ENCODE results near the gene CSTB.

- TF ChIP-seq EZH2 (IDR thresholded peaks at IDR 0.05) (no peak), POLR2A (IDR thresholded peaks at IDR 0.05; ENCODE audit: borderline replicate concordance, extremely low read depth, insufficient read depth, insufficient read length) (no peak), EZH2phosphoT487 (IDR thresholded peaks at IDR 0.05; ENCODE audit: borderline replicate concordance) (no peak), CTCF (IDR thresholded peaks at IDR 0.05 in 2 of 3, conservative IDR thresholded peaks at IDR 0.05 in 1 of 3; ENCODE audit: borderline replicate concordance in 1 of 3, insufficient read depth in 1 of 3, low read depth in 2 of 3, low read length in 2 of 3) (no peak), RAD21 (IDR thresholded peaks at IDR 0.05; ENCODE audit: low read depth) (no peak), SRF (IDR thresholded peaks at IDR 0.05; ENCODE audit: low read depth) (no peak)
Measured at GRCh38 chr21:43794857-43795256, 18.7 kb upstream of the CSTB start.
